ENCODE measurements around the gene CYGB. TPM values are rescaled to one million over a fixed set of nuclear protein-coding genes. Genes with fewer than 3 reads are reported as not detected.

The CYGB gene
- total and polyA plus RNA-seq, 9 of the 15 experiments (the other 6 are each of a cell fraction or from before 2014, with no cell fraction given), result 0.08 to 0.95 (median 0.18) TPM; not detected in 5

DNA sequence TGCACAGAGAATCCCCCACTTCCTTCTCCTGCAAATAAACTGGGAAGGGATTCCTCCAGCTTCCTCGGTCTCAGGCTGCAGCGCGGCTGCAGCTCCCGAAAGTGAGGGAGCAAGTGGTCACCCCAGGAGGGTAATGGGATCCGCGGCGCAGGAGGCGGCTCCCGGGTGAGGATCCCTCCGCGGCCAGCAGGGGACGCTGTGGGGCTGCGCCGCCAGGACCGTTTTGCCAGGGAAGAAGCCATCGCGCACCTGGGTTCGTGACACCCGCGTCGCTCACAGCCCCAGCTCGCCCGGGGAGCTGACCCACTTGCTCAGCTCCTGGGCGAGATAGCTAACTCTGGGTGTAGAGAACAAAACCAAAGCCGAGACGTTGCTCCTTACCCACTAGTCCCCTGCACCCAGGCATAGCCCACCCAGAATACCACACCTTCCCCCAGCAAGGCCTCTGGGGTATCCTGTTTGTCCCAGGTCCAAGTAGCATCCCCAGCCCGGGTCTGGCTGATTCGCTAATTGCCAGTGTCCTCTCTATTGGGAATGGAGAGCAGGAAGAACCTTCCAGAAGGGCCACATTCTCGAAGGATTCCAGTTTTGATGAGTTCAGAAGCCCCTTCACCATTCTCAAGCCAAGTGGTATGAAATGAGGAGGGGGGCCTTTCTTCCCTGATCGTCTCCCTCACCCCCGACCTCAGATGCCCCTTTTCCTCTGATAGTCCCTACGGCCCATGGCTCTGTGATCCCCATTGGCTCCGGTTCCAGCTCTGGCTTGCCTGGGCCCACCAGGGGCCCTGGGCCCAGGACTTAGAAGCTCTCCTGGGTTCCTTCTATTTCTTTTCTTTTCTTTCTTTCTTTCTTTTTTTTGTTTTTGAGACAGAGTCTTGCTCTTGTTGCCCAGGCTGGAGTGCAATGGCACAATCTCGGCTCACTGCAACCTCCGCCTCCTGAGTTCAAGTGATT lies 14.1 kb downstream of the CYGB start (continued):
- TF ChIP-seq, protein P1, sequence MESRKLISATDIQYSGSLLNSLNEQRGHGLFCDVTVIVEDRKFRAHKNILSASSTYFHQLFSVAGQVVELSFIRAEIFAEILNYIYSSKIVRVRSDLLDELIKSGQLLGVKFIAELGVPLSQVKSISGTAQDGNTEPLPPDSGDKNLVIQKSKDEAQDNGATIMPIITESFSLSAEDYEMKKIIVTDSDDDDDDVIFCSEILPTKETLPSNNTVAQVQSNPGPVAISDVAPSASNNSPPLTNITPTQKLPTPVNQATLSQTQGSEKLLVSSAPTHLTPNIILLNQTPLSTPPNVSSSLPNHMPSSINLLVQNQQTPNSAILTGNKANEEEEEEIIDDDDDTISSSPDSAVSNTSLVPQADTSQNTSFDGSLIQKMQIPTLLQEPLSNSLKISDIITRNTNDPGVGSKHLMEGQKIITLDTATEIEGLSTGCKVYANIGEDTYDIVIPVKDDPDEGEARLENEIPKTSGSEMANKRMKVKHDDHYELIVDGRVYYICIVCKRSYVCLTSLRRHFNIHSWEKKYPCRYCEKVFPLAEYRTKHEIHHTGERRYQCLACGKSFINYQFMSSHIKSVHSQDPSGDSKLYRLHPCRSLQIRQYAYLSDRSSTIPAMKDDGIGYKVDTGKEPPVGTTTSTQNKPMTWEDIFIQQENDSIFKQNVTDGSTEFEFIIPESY (CRISPR knock-in tag; IDR thresholded peaks at IDR 0.05), result peak; percentile 80
- 0 out of 2 replicates have a peak, but pooled peaks have one; percentile 29 for TF ChIP-seq PHF21A (IDR thresholded peaks at IDR 0.05; ENCODE audit: borderline replicate concordance, low read depth)
- TF ChIP-seq ZNF77 (CRISPR knock-in tag; IDR thresholded peaks at IDR 0.05), result no peak
- TF ChIP-seq CHD1 (IDR thresholded peaks at IDR 0.05; ENCODE audit: low read length), result no peak
- no peak for TF ChIP-seq GATAD2B (IDR thresholded peaks at IDR 0.05; ENCODE audit: borderline replicate concordance)
- TF ChIP-seq, protein P2, sequence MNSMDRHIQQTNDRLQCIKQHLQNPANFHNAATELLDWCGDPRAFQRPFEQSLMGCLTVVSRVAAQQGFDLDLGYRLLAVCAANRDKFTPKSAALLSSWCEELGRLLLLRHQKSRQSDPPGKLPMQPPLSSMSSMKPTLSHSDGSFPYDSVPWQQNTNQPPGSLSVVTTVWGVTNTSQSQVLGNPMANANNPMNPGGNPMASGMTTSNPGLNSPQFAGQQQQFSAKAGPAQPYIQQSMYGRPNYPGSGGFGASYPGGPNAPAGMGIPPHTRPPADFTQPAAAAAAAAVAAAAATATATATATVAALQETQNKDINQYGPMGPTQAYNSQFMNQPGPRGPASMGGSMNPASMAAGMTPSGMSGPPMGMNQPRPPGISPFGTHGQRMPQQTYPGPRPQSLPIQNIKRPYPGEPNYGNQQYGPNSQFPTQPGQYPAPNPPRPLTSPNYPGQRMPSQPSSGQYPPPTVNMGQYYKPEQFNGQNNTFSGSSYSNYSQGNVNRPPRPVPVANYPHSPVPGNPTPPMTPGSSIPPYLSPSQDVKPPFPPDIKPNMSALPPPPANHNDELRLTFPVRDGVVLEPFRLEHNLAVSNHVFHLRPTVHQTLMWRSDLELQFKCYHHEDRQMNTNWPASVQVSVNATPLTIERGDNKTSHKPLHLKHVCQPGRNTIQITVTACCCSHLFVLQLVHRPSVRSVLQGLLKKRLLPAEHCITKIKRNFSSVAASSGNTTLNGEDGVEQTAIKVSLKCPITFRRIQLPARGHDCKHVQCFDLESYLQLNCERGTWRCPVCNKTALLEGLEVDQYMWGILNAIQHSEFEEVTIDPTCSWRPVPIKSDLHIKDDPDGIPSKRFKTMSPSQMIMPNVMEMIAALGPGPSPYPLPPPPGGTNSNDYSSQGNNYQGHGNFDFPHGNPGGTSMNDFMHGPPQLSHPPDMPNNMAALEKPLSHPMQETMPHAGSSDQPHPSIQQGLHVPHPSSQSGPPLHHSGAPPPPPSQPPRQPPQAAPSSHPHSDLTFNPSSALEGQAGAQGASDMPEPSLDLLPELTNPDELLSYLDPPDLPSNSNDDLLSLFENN (IDR thresholded peaks at IDR 0.05; ENCODE audit: low read depth in 2 of 2, low read length in 2 of 2), result no peak
- no peak for TF ChIP-seq ZC3H8 (IDR thresholded peaks at IDR 0.05)
- TF ChIP-seq, protein P3, sequence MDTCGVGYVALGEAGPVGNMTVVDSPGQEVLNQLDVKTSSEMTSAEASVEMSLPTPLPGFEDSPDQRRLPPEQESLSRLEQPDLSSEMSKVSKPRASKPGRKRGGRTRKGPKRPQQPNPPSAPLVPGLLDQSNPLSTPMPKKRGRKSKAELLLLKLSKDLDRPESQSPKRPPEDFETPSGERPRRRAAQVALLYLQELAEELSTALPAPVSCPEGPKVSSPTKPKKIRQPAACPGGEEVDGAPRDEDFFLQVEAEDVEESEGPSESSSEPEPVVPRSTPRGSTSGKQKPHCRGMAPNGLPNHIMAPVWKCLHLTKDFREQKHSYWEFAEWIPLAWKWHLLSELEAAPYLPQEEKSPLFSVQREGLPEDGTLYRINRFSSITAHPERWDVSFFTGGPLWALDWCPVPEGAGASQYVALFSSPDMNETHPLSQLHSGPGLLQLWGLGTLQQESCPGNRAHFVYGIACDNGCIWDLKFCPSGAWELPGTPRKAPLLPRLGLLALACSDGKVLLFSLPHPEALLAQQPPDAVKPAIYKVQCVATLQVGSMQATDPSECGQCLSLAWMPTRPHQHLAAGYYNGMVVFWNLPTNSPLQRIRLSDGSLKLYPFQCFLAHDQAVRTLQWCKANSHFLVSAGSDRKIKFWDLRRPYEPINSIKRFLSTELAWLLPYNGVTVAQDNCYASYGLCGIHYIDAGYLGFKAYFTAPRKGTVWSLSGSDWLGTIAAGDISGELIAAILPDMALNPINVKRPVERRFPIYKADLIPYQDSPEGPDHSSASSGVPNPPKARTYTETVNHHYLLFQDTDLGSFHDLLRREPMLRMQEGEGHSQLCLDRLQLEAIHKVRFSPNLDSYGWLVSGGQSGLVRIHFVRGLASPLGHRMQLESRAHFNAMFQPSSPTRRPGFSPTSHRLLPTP (IDR thresholded peaks at IDR 0.05; ENCODE audit: borderline replicate concordance, extremely low read depth, insufficient read length), result no peak
- TF ChIP-seq, protein P4, sequence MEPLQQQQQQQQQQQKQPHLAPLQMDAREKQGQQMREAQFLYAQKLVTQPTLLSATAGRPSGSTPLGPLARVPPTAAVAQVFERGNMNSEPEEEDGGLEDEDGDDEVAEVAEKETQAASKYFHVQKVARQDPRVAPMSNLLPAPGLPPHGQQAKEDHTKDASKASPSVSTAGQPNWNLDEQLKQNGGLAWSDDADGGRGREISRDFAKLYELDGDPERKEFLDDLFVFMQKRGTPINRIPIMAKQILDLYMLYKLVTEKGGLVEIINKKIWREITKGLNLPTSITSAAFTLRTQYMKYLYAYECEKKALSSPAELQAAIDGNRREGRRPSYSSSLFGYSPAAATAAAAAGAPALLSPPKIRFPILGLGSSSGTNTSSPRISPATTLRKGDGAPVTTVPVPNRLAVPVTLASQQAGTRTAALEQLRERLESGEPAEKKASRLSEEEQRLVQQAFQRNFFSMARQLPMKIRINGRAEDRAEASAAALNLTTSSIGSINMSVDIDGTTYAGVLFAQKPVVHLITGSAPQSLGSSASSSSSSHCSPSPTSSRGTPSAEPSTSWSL (CRISPR knock-in tag; IDR thresholded peaks at IDR 0.05; ENCODE audit: borderline replicate concordance), result no peak
- no peak for TF ChIP-seq ARID1B (IDR thresholded peaks at IDR 0.05)
- TF ChIP-seq ATF7 (IDR thresholded peaks at IDR 0.05), result peak; percentile 46; the same call in 1 of the 2 replicates
- TF ChIP-seq NFIX (CRISPR knock-in tag; IDR thresholded peaks at IDR 0.05; ENCODE audit: low read depth), result no peak
- TF ChIP-seq, protein P5, sequence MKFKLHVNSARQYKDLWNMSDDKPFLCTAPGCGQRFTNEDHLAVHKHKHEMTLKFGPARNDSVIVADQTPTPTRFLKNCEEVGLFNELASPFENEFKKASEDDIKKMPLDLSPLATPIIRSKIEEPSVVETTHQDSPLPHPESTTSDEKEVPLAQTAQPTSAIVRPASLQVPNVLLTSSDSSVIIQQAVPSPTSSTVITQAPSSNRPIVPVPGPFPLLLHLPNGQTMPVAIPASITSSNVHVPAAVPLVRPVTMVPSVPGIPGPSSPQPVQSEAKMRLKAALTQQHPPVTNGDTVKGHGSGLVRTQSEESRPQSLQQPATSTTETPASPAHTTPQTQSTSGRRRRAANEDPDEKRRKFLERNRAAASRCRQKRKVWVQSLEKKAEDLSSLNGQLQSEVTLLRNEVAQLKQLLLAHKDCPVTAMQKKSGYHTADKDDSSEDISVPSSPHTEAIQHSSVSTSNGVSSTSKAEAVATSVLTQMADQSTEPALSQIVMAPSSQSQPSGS (CRISPR knock-in tag; IDR thresholded peaks at IDR 0.05), result no peak
- no peak for TF ChIP-seq MXI1 (IDR thresholded peaks at IDR 0.05; ENCODE audit: low read depth, low read length)
- TF ChIP-seq CEBPB (tag; IDR thresholded peaks at IDR 0.05), result no peak

Measured in K562 (cell line).